ENCODE data around the gene NCAPD2. TPM values are rescaled to one million over a fixed set of nuclear protein-coding genes. Genes with fewer than 3 reads are reported as not detected.

Gene NCAPD2
- total and polyA plus RNA-seq, 2 donors (not counting 3 experiments of a cell fraction or from before 2014, with no cell fraction given) = 41.8 to 90.1 TPM

DNA sequence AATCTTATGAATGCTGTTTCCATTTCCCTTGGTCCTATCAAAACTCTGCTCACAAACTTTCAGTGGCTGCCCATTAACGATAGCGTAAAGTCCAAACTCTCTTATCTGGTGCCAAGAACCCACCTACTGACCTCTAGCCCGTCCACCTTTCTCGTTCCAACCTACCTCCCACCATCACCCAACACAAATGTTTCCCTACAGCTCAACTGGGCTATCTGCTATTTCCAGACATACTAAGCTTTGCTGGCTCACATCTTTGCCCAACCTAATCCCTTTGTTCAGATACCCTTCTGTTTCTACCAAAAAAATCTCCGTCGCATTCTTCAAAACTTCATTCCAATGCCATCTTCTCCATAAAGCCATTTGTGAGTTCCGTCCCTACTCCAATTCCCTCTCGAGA is 81.7 kb downstream of the NCAPD2 start:
- Histone ChIP-seq H2AFZ (ENCODE audit: low read depth, low read length) (no peak overlapping the region), H3K9me3 (replicated peaks; ENCODE audit: control insufficient read depth, insufficient read depth, low read length) (no peaks in the 10 kb centered on the region), H3K27me3 (ENCODE audit: control insufficient read depth in 2 of 2, insufficient read depth in 2 of 2, low read length in 2 of 2) (no peaks in the 10 kb centered on the region), H3K9me1 (replicated peaks; ENCODE audit: control insufficient read depth, extremely low read depth, insufficient read depth, low read length) (no peaks in the 10 kb centered on the region), H3K9ac (replicated peaks; ENCODE audit: extremely low read depth, insufficient read depth, low read length) (no peak overlapping the region), H3K27ac (ENCODE audit: insufficient read depth, low read depth, low read length) (no peak overlapping the region), H3K4me2 (ENCODE audit: insufficient read depth, low read length) (no peak overlapping the region), H3K36me3 (ENCODE audit: control insufficient read depth in 2 of 2, extremely low read depth in 1 of 2, insufficient read depth in 2 of 2, low read length in 2 of 2) (peaks cover 27 to 50% of the 10 kb centered on the region in 2 experiments), H4K20me1 (replicated peaks; ENCODE audit: control insufficient read depth, extremely low read depth, insufficient read depth, low read length) (no peaks in the 10 kb centered on the region), H3K4me1 (ENCODE audit: control insufficient read depth, extremely low read depth, insufficient read depth, low read length) (no peaks in the 10 kb centered on the region), H3K4me3 (replicated peaks in 1 of 3; ENCODE audit: insufficient read depth in 1 of 3, low read depth in 1 of 3, low read length in 3 of 3) (no peak overlapping the region), H3K79me2 (ENCODE audit: control insufficient read depth, insufficient read depth, low read length) (no peaks in the 10 kb centered on the region)
- BruUV-seq (replicated peaks) = no TSS peak
- intact Hi-C loops (cut with micrococcal nuclease) = no loop called here
- DNase-seq (ENCODE audit: low read depth, low spot score) (no peak), FAIRE-seq (no peak)
- TF ChIP-seq EZH2 (IDR thresholded peaks at IDR 0.05; ENCODE audit: borderline replicate concordance, low read depth, low read length, severe bottlenecking) (no peak), MYC (IDR thresholded peaks at IDR 0.05; ENCODE audit: low read depth, low read length) (no peak), FOS (IDR thresholded peaks at IDR 0.05; ENCODE audit: borderline replicate concordance, insufficient read depth, low read length) (no peak), JUN (IDR thresholded peaks at IDR 0.05; ENCODE audit: borderline replicate concordance, insufficient read depth, insufficient read length, low read depth) (no peak), POLR2AphosphoS5 (IDR thresholded peaks at IDR 0.05; ENCODE audit: insufficient read depth, low read depth, low read length) (no peak), GATA2 (IDR thresholded peaks at IDR 0.05; ENCODE audit: insufficient read depth, insufficient read length, low read depth, low read length) (no peak), POLR2A (IDR thresholded peaks at IDR 0.05; ENCODE audit: low read depth, low read length) (no peak)
- TF ChIP-seq, protein P1, sequence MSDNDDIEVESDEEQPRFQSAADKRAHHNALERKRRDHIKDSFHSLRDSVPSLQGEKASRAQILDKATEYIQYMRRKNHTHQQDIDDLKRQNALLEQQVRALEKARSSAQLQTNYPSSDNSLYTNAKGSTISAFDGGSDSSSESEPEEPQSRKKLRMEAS (IDR thresholded peaks at IDR 0.05; ENCODE audit: insufficient read depth, insufficient read length) = no peak
- TF ChIP-seq, protein P2, sequence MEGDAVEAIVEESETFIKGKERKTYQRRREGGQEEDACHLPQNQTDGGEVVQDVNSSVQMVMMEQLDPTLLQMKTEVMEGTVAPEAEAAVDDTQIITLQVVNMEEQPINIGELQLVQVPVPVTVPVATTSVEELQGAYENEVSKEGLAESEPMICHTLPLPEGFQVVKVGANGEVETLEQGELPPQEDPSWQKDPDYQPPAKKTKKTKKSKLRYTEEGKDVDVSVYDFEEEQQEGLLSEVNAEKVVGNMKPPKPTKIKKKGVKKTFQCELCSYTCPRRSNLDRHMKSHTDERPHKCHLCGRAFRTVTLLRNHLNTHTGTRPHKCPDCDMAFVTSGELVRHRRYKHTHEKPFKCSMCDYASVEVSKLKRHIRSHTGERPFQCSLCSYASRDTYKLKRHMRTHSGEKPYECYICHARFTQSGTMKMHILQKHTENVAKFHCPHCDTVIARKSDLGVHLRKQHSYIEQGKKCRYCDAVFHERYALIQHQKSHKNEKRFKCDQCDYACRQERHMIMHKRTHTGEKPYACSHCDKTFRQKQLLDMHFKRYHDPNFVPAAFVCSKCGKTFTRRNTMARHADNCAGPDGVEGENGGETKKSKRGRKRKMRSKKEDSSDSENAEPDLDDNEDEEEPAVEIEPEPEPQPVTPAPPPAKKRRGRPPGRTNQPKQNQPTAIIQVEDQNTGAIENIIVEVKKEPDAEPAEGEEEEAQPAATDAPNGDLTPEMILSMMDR (IDR thresholded peaks at IDR 0.05; ENCODE audit: extremely low read depth in 1 of 2, insufficient read depth in 1 of 2, low read depth in 1 of 2, low read length in 2 of 2) = no peak
- dilution Hi-C loops (cut with MboI; ENCODE audit: extremely low pct_ligation_motif_present, low sequenced_read_pairs) = no loop called here
- POLR2A ChIA-PET = no interaction called here
- CTCF ChIA-PET = no interaction called here

Small RNA genes within 50 kb of the gene (small RNA-seq; reads per million reads assigned to genes)
- gene SCARNA11 (ENCODE audit: insufficient read depth, insufficient read length, low read depth, low replicate concordance) = 7.0 reads per million, percentile 50 among the genes with 10 or more reads in this experiment

Other genes with a start within 250 kb of the NCAPD2 start
- gene PLEKHG6, start 183.4 kb upstream of the NCAPD2 start, total RNA-seq = 0.48 TPM in 1 of 2 replicates, not detected in the other
- 0.11 and 0.12 TPM in 2 replicates for gene PLEKHG6, start 183.4 kb upstream of the NCAPD2 start, polyA plus RNA-seq
- gene TNFRSF1A, start 152.0 kb upstream of the NCAPD2 start, total RNA-seq = 84.0 and 98.2 TPM in 2 replicates
- 86.5 and 92.9 TPM in 2 replicates for gene TNFRSF1A, start 152.0 kb upstream of the NCAPD2 start, polyA plus RNA-seq
- gene SCNN1A, start 118.5 kb upstream of the NCAPD2 start, total RNA-seq = 0.18 TPM in 1 of 2 replicates, not detected in the other
- 0.12 and 0.14 TPM in 2 replicates for gene SCNN1A, start 118.5 kb upstream of the NCAPD2 start, polyA plus RNA-seq
- 84.1 and 102 TPM in 2 replicates for gene LTBR, start 109.9 kb upstream of the NCAPD2 start, total RNA-seq
- gene LTBR, start 109.9 kb upstream of the NCAPD2 start, polyA plus RNA-seq = 70.7 and 82.2 TPM in 2 replicates
- not detected in 2 replicates for gene CD27, start 49.1 kb upstream of the NCAPD2 start, total RNA-seq
- gene CD27, start 49.1 kb upstream of the NCAPD2 start, polyA plus RNA-seq = not detected in 2 replicates
- 9.9 and 11.7 TPM in 2 replicates for gene TAPBPL, start 42.1 kb upstream of the NCAPD2 start, total RNA-seq
- gene TAPBPL, start 42.1 kb upstream of the NCAPD2 start, polyA plus RNA-seq = 28.6 and 33.6 TPM in 2 replicates
- gene VAMP1, start 23.4 kb upstream of the NCAPD2 start, total RNA-seq = 6.6 and 7.0 TPM in 2 replicates
- 9.0 and 9.9 TPM in 2 replicates for gene VAMP1, start 23.4 kb upstream of the NCAPD2 start, polyA plus RNA-seq
- gene MRPL51, start 840 bp upstream of the NCAPD2 start, total RNA-seq = 267 and 273 TPM in 2 replicates
- 84.5 and 147 TPM in 2 replicates for gene MRPL51, start 840 bp upstream of the NCAPD2 start, polyA plus RNA-seq
- 4,245 and 4,648 TPM in 2 replicates for gene GAPDH, start 40.4 kb downstream of the NCAPD2 start, total RNA-seq
- 8,748 and 10,370 TPM in 2 replicates for gene GAPDH, start 40.4 kb downstream of the NCAPD2 start, polyA plus RNA-seq
- 26.4 and 27.7 TPM in 2 replicates for gene IFFO1, start 61.9 kb downstream of the NCAPD2 start, total RNA-seq
- gene IFFO1, start 61.9 kb downstream of the NCAPD2 start, polyA plus RNA-seq = 41.0 and 41.2 TPM in 2 replicates
- 58.5 and 63.6 TPM in 2 replicates for gene NOP2, start 74.2 kb downstream of the NCAPD2 start, total RNA-seq
- gene NOP2, start 74.2 kb downstream of the NCAPD2 start, polyA plus RNA-seq = 17.8 and 26.3 TPM in 2 replicates
- 192 and 216 TPM in 2 replicates for gene CHD4, start 113.3 kb downstream of the NCAPD2 start, total RNA-seq
- 119 and 127 TPM in 2 replicates for gene CHD4, start 113.3 kb downstream of the NCAPD2 start, polyA plus RNA-seq
- not detected in 2 replicates for gene LPAR5, start 141.9 kb downstream of the NCAPD2 start, total RNA-seq
- gene LPAR5, start 141.9 kb downstream of the NCAPD2 start, polyA plus RNA-seq = 0.23 and 0.41 TPM in 2 replicates
- 0.97 and 1.3 TPM in 2 replicates for gene ACRBP, start 153.3 kb downstream of the NCAPD2 start, total RNA-seq
- 5.5 and 5.7 TPM in 2 replicates for gene ACRBP, start 153.3 kb downstream of the NCAPD2 start, polyA plus RNA-seq
- gene ING4, start 169.0 kb downstream of the NCAPD2 start, total RNA-seq = 26.3 and 34.7 TPM in 2 replicates
- 49.6 and 52.0 TPM in 2 replicates for gene ING4, start 169.0 kb downstream of the NCAPD2 start, polyA plus RNA-seq
- 52.8 and 58.5 TPM in 2 replicates for gene ZNF384, start 195.3 kb downstream of the NCAPD2 start, total RNA-seq
- gene ZNF384, start 195.3 kb downstream of the NCAPD2 start, polyA plus RNA-seq = 58.3 and 67.5 TPM in 2 replicates
- gene PIANP, start 206.7 kb downstream of the NCAPD2 start, total RNA-seq = 0.14 and 0.55 TPM in 2 replicates
- 0.08 and 0.10 TPM in 2 replicates for gene PIANP, start 206.7 kb downstream of the NCAPD2 start, polyA plus RNA-seq
- gene COPS7A, start 229.9 kb downstream of the NCAPD2 start, total RNA-seq = 36.5 and 41.1 TPM in 2 replicates
- 104 and 112 TPM in 2 replicates for gene COPS7A, start 229.9 kb downstream of the NCAPD2 start, polyA plus RNA-seq

All from endothelial cell of umbilical vein (primary cell).